Hypothalamus (tissue), 51 donors: ENCODE measurements around the gene MEGF11.

Source experiments
- DNase-seq, 51 donors: peaks; one replicate each; lab custom pipeline; 2025; lab: John Stamatoyannopoulos, UW

Gene MEGF11

GRCh38 chr15:65936282-65936681 lies 317.3 kb downstream of the MEGF11 start:
- no peak for DNase-seq

GRCh38 chr15:65935391-65935790 lies 318.2 kb downstream of the MEGF11 start:
- DNase-seq = no peak

- no peak for DNase-seq
These were observed 322.3 kb downstream of the MEGF11 start for GRCh38 chr15:65931221-65931620.

- DNase-seq = no peak
These were observed 323.4 kb downstream of the MEGF11 start for GRCh38 chr15:65930134-65930533.

- DNase-seq = no peak
These were observed 324.0 kb downstream of the MEGF11 start for GRCh38 chr15:65929573-65929972.

- no peak for DNase-seq
These were observed 326.0 kb downstream of the MEGF11 start for GRCh38 chr15:65927545-65927944.

- no peak for DNase-seq
These were observed 326.7 kb downstream of the MEGF11 start for GRCh38 chr15:65926899-65927298.

- DNase-seq = no peak
These were observed 327.1 kb downstream of the MEGF11 start for GRCh38 chr15:65926459-65926858.

GRCh38 chr15:65925338-65925737 lies 328.2 kb downstream of the MEGF11 start:
- no peak for DNase-seq

- no peak for DNase-seq
These were observed 329.5 kb downstream of the MEGF11 start for GRCh38 chr15:65924004-65924403.

GRCh38 chr15:65923264-65923663 lies 330.3 kb downstream of the MEGF11 start:
- no peak for DNase-seq

- DNase-seq = no peak
These were observed 330.9 kb downstream of the MEGF11 start for GRCh38 chr15:65922621-65923020.

- peak in 10 of 51 donors; percentile 4 to 28 (median 12) for DNase-seq
These were observed 331.8 kb downstream of the MEGF11 start for GRCh38 chr15:65921780-65922179.

GRCh38 chr15:65920825-65921309 lies 332.7 kb downstream of the MEGF11 start:
- DNase-seq = no peak

GRCh38 chr15:65920121-65920520 lies 333.4 kb downstream of the MEGF11 start:
- no peak for DNase-seq

GRCh38 chr15:65919353-65919752 lies 334.2 kb downstream of the MEGF11 start:
- DNase-seq = no peak

GRCh38 chr15:65918945-65919344 lies 334.6 kb downstream of the MEGF11 start:
- no peak for DNase-seq

GRCh38 chr15:65918357-65918920 lies 335.1 kb downstream of the MEGF11 start:
- no peak for DNase-seq

GRCh38 chr15:65917936-65918335 lies 335.6 kb downstream of the MEGF11 start:
- no peak for DNase-seq

GRCh38 chr15:65917407-65917756 lies 336.2 kb downstream of the MEGF11 start:
- no peak for DNase-seq

GRCh38 chr15:65916664-65917406 lies 336.7 kb downstream of the MEGF11 start:
- DNase-seq = peak in 48 of 51 donors; percentile 7 to 83 (median 54)

- DNase-seq = no peak
These were observed 337.4 kb downstream of the MEGF11 start for GRCh38 chr15:65916041-65916663.
